WTC11 (cell line): ENCODE data around the gene PPP1R16B. TPM values are rescaled to one million over a fixed set of nuclear protein-coding genes. Genes with fewer than 3 reads are reported as not detected.

Source experiments
- ATAC-seq: fragments of 200-7000 bp; cut with Tn5 transposase; 2 replicates; pipeline ENCODE4 v1.10.0; 2021; ENCODE audit warnings: mild to moderate bottlenecking, moderate library complexity
- CTCF ChIA-PET: fragments of 300-600 bp; sonication (Branson Sonifier 250); formaldehyde crosslinking; loops from one replicate; lab custom pipeline; 2021; ENCODE audit warnings: antibody characterized with exemption; lab: Charles Lee
- POLR2A ChIA-PET: fragments of 350-600 bp; sonication (Branson Sonifier 250); formaldehyde crosslinking; loops from one replicate; lab custom pipeline; 2021; ENCODE audit warnings: antibody characterized with exemption; lab: Charles Lee
- DNase-seq: peaks from one replicate; pipeline ENCODE4 v3.0.0; 2021; ENCODE audit warnings: low spot score
- H3K27ac Mint-ChIP-seq: 2 replicates; pipeline ENCODE4 v1.8.0; 2021; ENCODE audit warnings: mixed read lengths
- H3K27me3 Mint-ChIP-seq: 2 replicates; pipeline ENCODE4 v1.8.0; 2021; ENCODE audit warnings: low read depth, mild to moderate bottlenecking, moderate library complexity, mixed read lengths
- H3K36me3 Mint-ChIP-seq: 2 replicates; pipeline ENCODE4 v1.8.0; 2021; ENCODE audit warnings: mixed read lengths
- H3K4me1 Mint-ChIP-seq: 2 replicates; pipeline ENCODE4 v1.8.0; 2022; ENCODE audit warnings: mixed read lengths
- H3K4me3 Mint-ChIP-seq: 2 replicates; pipeline ENCODE4 v1.8.0; 2021; ENCODE audit warnings: mild to moderate bottlenecking, moderate library complexity, mixed read lengths
- H3K9me3 Mint-ChIP-seq: 2 replicates; pipeline ENCODE4 v1.8.0; 2021; ENCODE audit warnings: mixed read lengths
- ATF1 ChIP-seq: sonication (generic); formaldehyde crosslinking; IDR thresholded peaks from 2 replicates; pipeline ENCODE4 v1.8.1; 2023; ENCODE audit warnings: mild to moderate bottlenecking, moderate library complexity, missing genetic modification reagents
- E2F4 ChIP-seq: sonication (generic); formaldehyde crosslinking; IDR thresholded peaks from 2 replicates; pipeline ENCODE4 v1.8.1; 2022; ENCODE audit warnings: low read depth, mild to moderate bottlenecking, moderate library complexity, missing genetic modification reagents, borderline replicate concordance
- GABPB1 ChIP-seq: sonication (generic); formaldehyde crosslinking; IDR thresholded peaks from 2 replicates; pipeline ENCODE4 v1.8.1; 2023; ENCODE audit warnings: mild to moderate bottlenecking, missing genetic modification reagents
- JUN ChIP-seq: sonication (generic); formaldehyde crosslinking; IDR thresholded peaks from 2 replicates; pipeline ENCODE4 v1.8.0; 2023; ENCODE audit warnings: mild to moderate bottlenecking, missing genetic modification reagents
- KAT7 ChIP-seq: sonication (generic); formaldehyde crosslinking; IDR thresholded peaks from 2 replicates; pipeline ENCODE4 v1.8.1; 2023; ENCODE audit warnings: missing genetic modification reagents, mild to moderate bottlenecking, borderline replicate concordance
- MLX ChIP-seq: sonication (generic); formaldehyde crosslinking; IDR thresholded peaks from 2 replicates; pipeline ENCODE4 v1.8.1; 2023; ENCODE audit warnings: mild to moderate bottlenecking, missing genetic modification reagents, moderate library complexity
- NFYB ChIP-seq: sonication (generic); formaldehyde crosslinking; conservative IDR thresholded peaks from 2 replicates; pipeline ENCODE4 v1.8.0; 2022; ENCODE audit warnings: low read depth, missing genetic modification reagents
- OVOL2 ChIP-seq: fragments of 250-450 bp; sonication (Bioruptor Pico); IDR thresholded peaks from 2 replicates; pipeline ENCODE4 v1.9.0; 2021; ENCODE audit warnings: mild to moderate bottlenecking, borderline replicate concordance
- PRRX2 ChIP-seq: fragments of 250-450 bp; sonication (Bioruptor Pico); IDR thresholded peaks from 2 replicates; pipeline ENCODE4 v1.8.0; 2021; ENCODE audit warnings: mild to moderate bottlenecking
- SP1 ChIP-seq: sonication (generic); formaldehyde crosslinking; conservative IDR thresholded peaks from 2 replicates; pipeline ENCODE4 v1.8.1; 2022; ENCODE audit warnings: missing genetic modification reagents
- TCF7 ChIP-seq: sonication (generic); formaldehyde crosslinking; IDR thresholded peaks from 2 replicates; pipeline ENCODE4 v1.8.0; 2022; ENCODE audit warnings: mild to moderate bottlenecking, low read depth, missing genetic modification reagents, moderate library complexity
- ZNF416 ChIP-seq: fragments of 250-450 bp; sonication (Bioruptor Pico); IDR thresholded peaks from 2 replicates; pipeline ENCODE4 v1.9.0; 2021; ENCODE audit warnings: mild to moderate bottlenecking, inconsistent platforms
- total RNA-seq: library from RNA; stranded (reverse); gene quantifications from 3 replicates; pipeline ENCODE4 v1.2.3, GENCODE V29; 2021
- TF ChIP-seq, protein P1 (sequence below): sonication (generic); formaldehyde crosslinking; IDR thresholded peaks from 2 replicates; pipeline ENCODE4 v1.8.1; 2022; ENCODE audit warnings: mild to moderate bottlenecking, missing genetic modification reagents, moderate library complexity, borderline replicate concordance
- TF ChIP-seq, protein P2 (sequence below): fragments of 250-450 bp; sonication (Bioruptor Pico); conservative IDR thresholded peaks from 2 replicates; pipeline ENCODE4 v1.9.0; 2021; ENCODE audit warnings: mild to moderate bottlenecking
- TF ChIP-seq, protein P3 (sequence below): sonication (generic); formaldehyde crosslinking; IDR thresholded peaks from 2 replicates; pipeline ENCODE4 v1.8.1; 2022; ENCODE audit warnings: low read depth, missing genetic modification reagents, borderline replicate concordance
- TF ChIP-seq, protein P4 (sequence below): sonication (generic); formaldehyde crosslinking; IDR thresholded peaks from 2 replicates; pipeline ENCODE4 v1.8.1; 2022; ENCODE audit warnings: missing genetic modification reagents, borderline replicate concordance
- TF ChIP-seq, protein P5 (sequence below): fragments of 250-450 bp; sonication (Bioruptor Pico); IDR thresholded peaks from 2 replicates; pipeline ENCODE4 v1.9.0; 2021; ENCODE audit warnings: mild to moderate bottlenecking

PPP1R16B gene
- total RNA-seq, 1 experiment from 2014 or later = 12.0 TPM

DNA sequence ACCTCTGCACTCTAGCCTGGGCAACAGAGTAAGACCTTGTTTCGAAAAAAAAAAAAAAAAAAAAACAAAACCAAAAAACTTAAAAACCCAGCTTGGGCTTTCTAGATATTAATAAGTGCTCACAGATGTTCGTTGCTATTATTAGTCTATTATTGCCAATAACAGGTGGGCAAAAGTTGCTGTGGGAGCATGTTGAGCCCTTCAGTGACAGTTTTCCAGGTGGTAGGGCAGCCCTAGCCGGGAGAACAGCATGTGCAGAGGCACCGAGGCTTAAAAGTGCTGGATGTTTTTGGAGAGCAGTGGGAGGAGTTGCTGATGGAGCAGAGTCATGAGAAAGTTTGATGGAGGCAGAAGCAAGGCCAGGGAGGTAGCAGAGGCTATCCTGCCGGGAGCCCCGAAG lies 4.4 kb downstream of the PPP1R16B start:
- POLR2A ChIA-PET = no interaction called here
- Mint-ChIP-seq H3K27me3 (peaks cover 21% of the 10 kb centered on the region), H3K9me3 (no peaks in the 10 kb centered on the region), H3K4me3 (no peak overlapping the region), H3K4me1 (peaks cover 38% of the 10 kb centered on the region), H3K36me3 (no peaks in the 10 kb centered on the region)
- CTCF ChIA-PET = interaction anchor here (1.3 kb wide), 1 partner anchor 83 kb away, joined by 5 read pairs; no protein-coding TSS in a partner anchor
- ATAC-seq = no peak
- no peak for DNase-seq
- no peak for TF ChIP-seq GABPB1 (CRISPR knock-in tag)
- no peak for TF ChIP-seq ATF1
- TF ChIP-seq OVOL2 (CRISPR knock-in tag) = no peak
- no peak for TF ChIP-seq E2F4 (CRISPR knock-in tag)
- TF ChIP-seq MLX (CRISPR knock-in tag) = no peak
- TF ChIP-seq TCF7 = no peak
- TF ChIP-seq JUN (CRISPR knock-in tag) = no peak
- TF ChIP-seq ZNF416 (CRISPR knock-in tag) = no peak
- no peak for TF ChIP-seq PRRX2 (CRISPR knock-in tag)
- TF ChIP-seq, protein P1, sequence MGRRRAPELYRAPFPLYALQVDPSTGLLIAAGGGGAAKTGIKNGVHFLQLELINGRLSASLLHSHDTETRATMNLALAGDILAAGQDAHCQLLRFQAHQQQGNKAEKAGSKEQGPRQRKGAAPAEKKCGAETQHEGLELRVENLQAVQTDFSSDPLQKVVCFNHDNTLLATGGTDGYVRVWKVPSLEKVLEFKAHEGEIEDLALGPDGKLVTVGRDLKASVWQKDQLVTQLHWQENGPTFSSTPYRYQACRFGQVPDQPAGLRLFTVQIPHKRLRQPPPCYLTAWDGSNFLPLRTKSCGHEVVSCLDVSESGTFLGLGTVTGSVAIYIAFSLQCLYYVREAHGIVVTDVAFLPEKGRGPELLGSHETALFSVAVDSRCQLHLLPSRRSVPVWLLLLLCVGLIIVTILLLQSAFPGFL (CRISPR knock-in tag) = no peak
- TF ChIP-seq, protein P2, sequence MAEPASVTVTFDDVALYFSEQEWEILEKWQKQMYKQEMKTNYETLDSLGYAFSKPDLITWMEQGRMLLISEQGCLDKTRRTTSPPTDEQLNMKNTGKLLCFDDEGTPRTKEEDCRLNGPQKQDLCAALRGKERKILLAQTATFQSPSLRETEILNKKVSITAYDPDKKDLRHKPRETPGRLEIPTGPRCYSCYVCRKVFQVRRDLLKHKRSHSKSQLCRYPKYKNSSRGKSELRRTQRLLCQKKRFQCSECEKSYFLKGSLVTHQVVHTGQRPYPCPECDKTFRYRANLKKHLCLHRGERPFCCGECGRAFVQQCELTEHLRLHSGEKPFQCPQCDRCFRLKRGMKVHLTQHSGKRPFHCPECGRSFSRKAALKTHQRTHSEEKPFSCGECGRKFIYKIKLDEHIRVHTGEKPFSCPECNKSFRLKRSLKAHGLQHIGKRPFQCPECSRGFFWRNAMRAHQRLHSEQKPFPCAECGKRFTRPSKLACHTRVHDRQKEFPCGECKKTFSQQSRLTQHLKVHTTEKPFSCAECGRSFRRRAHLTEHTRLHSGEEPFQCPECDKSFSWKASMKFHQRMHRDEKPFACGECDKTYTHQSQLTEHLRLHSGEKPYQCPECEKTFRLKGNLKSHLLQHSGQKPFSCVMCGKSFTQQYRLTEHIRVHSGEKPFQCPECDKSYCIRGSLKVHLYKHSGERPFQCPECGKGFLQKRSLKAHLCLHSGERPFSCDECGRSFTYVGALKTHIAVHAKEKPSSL (CRISPR knock-in tag) = no peak
- no peak for TF ChIP-seq KAT7 (CRISPR knock-in tag)
- TF ChIP-seq, all 79 proteins: peak for 0
- H3K27ac Mint-ChIP-seq = no peak overlapping the region

GRCh38 chr20:38810926-38811630 lies 5.6 kb downstream of the PPP1R16B start:
- no peak for ATAC-seq
- TF ChIP-seq, protein P3, sequence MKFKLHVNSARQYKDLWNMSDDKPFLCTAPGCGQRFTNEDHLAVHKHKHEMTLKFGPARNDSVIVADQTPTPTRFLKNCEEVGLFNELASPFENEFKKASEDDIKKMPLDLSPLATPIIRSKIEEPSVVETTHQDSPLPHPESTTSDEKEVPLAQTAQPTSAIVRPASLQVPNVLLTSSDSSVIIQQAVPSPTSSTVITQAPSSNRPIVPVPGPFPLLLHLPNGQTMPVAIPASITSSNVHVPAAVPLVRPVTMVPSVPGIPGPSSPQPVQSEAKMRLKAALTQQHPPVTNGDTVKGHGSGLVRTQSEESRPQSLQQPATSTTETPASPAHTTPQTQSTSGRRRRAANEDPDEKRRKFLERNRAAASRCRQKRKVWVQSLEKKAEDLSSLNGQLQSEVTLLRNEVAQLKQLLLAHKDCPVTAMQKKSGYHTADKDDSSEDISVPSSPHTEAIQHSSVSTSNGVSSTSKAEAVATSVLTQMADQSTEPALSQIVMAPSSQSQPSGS (CRISPR knock-in tag) = no peak
- no peak for TF ChIP-seq NFYB (CRISPR knock-in tag)
- TF ChIP-seq, protein P1 (CRISPR knock-in tag) = no peak
- TF ChIP-seq, protein P4, sequence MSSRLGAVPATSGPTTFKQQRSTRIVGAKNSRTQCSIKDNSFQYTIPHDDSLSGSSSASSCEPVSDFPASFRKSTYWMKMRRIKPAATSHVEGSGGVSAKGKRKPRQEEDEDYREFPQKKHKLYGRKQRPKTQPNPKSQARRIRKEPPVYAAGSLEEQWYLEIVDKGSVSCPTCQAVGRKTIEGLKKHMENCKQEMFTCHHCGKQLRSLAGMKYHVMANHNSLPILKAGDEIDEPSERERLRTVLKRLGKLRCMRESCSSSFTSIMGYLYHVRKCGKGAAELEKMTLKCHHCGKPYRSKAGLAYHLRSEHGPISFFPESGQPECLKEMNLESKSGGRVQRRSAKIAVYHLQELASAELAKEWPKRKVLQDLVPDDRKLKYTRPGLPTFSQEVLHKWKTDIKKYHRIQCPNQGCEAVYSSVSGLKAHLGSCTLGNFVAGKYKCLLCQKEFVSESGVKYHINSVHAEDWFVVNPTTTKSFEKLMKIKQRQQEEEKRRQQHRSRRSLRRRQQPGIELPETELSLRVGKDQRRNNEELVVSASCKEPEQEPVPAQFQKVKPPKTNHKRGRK = no peak
- TF ChIP-seq SP1 (CRISPR knock-in tag) = no peak
- TF ChIP-seq, protein P5, sequence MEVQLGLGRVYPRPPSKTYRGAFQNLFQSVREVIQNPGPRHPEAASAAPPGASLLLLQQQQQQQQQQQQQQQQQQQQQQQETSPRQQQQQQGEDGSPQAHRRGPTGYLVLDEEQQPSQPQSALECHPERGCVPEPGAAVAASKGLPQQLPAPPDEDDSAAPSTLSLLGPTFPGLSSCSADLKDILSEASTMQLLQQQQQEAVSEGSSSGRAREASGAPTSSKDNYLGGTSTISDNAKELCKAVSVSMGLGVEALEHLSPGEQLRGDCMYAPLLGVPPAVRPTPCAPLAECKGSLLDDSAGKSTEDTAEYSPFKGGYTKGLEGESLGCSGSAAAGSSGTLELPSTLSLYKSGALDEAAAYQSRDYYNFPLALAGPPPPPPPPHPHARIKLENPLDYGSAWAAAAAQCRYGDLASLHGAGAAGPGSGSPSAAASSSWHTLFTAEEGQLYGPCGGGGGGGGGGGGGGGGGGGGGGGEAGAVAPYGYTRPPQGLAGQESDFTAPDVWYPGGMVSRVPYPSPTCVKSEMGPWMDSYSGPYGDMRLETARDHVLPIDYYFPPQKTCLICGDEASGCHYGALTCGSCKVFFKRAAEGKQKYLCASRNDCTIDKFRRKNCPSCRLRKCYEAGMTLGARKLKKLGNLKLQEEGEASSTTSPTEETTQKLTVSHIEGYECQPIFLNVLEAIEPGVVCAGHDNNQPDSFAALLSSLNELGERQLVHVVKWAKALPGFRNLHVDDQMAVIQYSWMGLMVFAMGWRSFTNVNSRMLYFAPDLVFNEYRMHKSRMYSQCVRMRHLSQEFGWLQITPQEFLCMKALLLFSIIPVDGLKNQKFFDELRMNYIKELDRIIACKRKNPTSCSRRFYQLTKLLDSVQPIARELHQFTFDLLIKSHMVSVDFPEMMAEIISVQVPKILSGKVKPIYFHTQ (CRISPR knock-in tag) = no peak

More at GRCh38 chr20:38810926-38811630, 5.6 kb downstream of the PPP1R16B start:
- Mint-ChIP-seq H3K4me3 (no peak overlapping the region), H3K9me3 (no peaks in the 10 kb centered on the region), H3K27ac (no peak overlapping the region), H3K36me3 (no peaks in the 10 kb centered on the region), H3K27me3 (peaks cover 21% of the 10 kb centered on the region), H3K4me1 (peaks cover 40% of the 10 kb centered on the region)
- no peak for DNase-seq
- CTCF ChIA-PET = no interaction called here
- POLR2A ChIA-PET = no interaction called here
